ENCODE data around the gene TTLL7. TPM values are rescaled to one million over a fixed set of nuclear protein-coding genes. Genes with fewer than 3 reads are reported as not detected.

The TTLL7 gene
- polyA plus RNA-seq, 1 donor from 2014 or later: 88.1 TPM

DNA sequence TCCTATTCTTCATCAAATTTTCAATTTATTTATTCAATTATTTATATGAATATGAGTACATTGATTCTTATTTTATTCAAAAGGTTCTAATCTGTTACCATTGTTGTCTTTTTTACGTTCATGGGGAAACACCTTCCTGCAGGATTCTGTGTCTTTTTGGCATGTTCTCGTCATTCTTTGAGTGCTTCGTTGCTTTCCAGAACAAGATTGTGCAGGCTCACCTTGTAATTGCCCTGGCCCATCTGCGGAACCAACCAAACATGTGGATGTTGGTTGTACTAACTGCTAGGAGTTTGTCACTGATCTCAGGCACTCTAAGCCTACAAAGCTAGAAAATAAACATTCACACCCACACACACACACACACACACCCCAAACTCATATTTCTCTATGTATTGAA, 182.1 kb downstream of the TTLL7 start:
- Histone ChIP-seq H3K9me3 (ENCODE audit: low read length) (no peaks in the 10 kb centered on the region), H3K79me2 (replicated peaks; ENCODE audit: insufficient read depth, low read length) (no peaks in the 10 kb centered on the region), H2AFZ (ENCODE audit: low read depth, low read length) (no peak overlapping the region), H3F3A (ENCODE audit: insufficient read depth, low read length, poor library complexity, severe bottlenecking) (no peaks in the 10 kb centered on the region), H4K20me1 (ENCODE audit: insufficient read depth) (no peaks in the 10 kb centered on the region), H3K4me2 (ENCODE audit: low read length) (no peak overlapping the region), H3K9me2 (ENCODE audit: insufficient read depth, low read length) (no peaks in the 10 kb centered on the region), H3K27me3 (ENCODE audit: insufficient read depth, low read depth, low read length) (no peaks in the 10 kb centered on the region), H3K4me3 (ENCODE audit: low read length) (no peak overlapping the region), H3K9ac (ENCODE audit: low read length) (no peak overlapping the region), H3K36me3 (ENCODE audit: insufficient read depth, low read length) (no peaks in the 10 kb centered on the region), H3K27ac (ENCODE audit: low read length) (no peak overlapping the region)
- TF ChIP-seq MXI1 (conservative IDR thresholded peaks at IDR 0.05; ENCODE audit: poor library complexity, severe bottlenecking) (no peak), EZH2 (IDR thresholded peaks at IDR 0.05; ENCODE audit: borderline replicate concordance, insufficient read depth, low read length, poor library complexity, severe bottlenecking) (no peak), RAD21 (conservative IDR thresholded peaks at IDR 0.05) (no peak), SMC3 (conservative IDR thresholded peaks at IDR 0.05; ENCODE audit: poor library complexity) (no peak), POLR2AphosphoS5 (IDR thresholded peaks at IDR 0.05) (no peak), TAF1 (IDR thresholded peaks at IDR 0.05; ENCODE audit: low read depth) (no peak), EP300 (conservative IDR thresholded peaks at IDR 0.05; ENCODE audit: poor library complexity, severe bottlenecking) (no peak)
- TF ChIP-seq, protein P1, sequence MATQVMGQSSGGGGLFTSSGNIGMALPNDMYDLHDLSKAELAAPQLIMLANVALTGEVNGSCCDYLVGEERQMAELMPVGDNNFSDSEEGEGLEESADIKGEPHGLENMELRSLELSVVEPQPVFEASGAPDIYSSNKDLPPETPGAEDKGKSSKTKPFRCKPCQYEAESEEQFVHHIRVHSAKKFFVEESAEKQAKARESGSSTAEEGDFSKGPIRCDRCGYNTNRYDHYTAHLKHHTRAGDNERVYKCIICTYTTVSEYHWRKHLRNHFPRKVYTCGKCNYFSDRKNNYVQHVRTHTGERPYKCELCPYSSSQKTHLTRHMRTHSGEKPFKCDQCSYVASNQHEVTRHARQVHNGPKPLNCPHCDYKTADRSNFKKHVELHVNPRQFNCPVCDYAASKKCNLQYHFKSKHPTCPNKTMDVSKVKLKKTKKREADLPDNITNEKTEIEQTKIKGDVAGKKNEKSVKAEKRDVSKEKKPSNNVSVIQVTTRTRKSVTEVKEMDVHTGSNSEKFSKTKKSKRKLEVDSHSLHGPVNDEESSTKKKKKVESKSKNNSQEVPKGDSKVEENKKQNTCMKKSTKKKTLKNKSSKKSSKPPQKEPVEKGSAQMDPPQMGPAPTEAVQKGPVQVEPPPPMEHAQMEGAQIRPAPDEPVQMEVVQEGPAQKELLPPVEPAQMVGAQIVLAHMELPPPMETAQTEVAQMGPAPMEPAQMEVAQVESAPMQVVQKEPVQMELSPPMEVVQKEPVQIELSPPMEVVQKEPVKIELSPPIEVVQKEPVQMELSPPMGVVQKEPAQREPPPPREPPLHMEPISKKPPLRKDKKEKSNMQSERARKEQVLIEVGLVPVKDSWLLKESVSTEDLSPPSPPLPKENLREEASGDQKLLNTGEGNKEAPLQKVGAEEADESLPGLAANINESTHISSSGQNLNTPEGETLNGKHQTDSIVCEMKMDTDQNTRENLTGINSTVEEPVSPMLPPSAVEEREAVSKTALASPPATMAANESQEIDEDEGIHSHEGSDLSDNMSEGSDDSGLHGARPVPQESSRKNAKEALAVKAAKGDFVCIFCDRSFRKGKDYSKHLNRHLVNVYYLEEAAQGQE (IDR thresholded peaks at IDR 0.05; ENCODE audit: borderline replicate concordance): no peak
- TF ChIP-seq, protein P2, sequence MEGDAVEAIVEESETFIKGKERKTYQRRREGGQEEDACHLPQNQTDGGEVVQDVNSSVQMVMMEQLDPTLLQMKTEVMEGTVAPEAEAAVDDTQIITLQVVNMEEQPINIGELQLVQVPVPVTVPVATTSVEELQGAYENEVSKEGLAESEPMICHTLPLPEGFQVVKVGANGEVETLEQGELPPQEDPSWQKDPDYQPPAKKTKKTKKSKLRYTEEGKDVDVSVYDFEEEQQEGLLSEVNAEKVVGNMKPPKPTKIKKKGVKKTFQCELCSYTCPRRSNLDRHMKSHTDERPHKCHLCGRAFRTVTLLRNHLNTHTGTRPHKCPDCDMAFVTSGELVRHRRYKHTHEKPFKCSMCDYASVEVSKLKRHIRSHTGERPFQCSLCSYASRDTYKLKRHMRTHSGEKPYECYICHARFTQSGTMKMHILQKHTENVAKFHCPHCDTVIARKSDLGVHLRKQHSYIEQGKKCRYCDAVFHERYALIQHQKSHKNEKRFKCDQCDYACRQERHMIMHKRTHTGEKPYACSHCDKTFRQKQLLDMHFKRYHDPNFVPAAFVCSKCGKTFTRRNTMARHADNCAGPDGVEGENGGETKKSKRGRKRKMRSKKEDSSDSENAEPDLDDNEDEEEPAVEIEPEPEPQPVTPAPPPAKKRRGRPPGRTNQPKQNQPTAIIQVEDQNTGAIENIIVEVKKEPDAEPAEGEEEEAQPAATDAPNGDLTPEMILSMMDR (IDR thresholded peaks at IDR 0.05; ENCODE audit: poor library complexity, severe bottlenecking): no peak

DNA sequence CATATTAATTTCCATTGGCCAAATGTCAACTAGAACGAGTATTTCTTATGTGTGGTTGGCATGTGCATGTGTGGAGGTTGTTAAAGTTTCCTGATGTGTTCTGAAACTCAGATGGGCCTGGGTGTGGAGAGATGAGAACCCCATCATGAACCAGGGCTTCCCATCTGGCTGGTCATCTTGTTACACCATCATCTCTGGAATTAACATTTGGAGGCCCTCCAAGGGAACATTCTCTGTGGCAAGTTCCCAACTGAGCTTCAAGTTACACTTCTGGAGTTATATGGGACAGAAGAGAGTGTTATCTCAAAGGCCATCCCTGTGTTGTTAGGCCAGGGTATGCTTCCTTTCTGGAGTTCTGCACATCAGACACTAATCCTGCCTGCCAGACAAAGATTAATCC, 183.6 kb downstream of the TTLL7 start:
- Histone ChIP-seq H3F3A (ENCODE audit: insufficient read depth, low read length, poor library complexity, severe bottlenecking) (no peaks in the 10 kb centered on the region), H3K9me3 (ENCODE audit: low read length) (no peaks in the 10 kb centered on the region), H3K27me3 (ENCODE audit: insufficient read depth, low read depth, low read length) (no peaks in the 10 kb centered on the region)

More for the DNA sequence above, 183.6 kb downstream of the TTLL7 start:
- Histone ChIP-seq H3K79me2 (replicated peaks; ENCODE audit: insufficient read depth, low read length) (no peaks in the 10 kb centered on the region), H3K9me2 (ENCODE audit: insufficient read depth, low read length) (no peaks in the 10 kb centered on the region), H3K4me2 (ENCODE audit: low read length) (no peak overlapping the region), H3K9ac (ENCODE audit: low read length) (no peak overlapping the region), H2AFZ (ENCODE audit: low read depth, low read length) (no peak overlapping the region), H4K20me1 (ENCODE audit: insufficient read depth) (no peaks in the 10 kb centered on the region), H3K27ac (ENCODE audit: low read length) (no peak overlapping the region), H3K4me3 (ENCODE audit: low read length) (no peak overlapping the region), H3K36me3 (ENCODE audit: insufficient read depth, low read length) (no peaks in the 10 kb centered on the region)
- TF ChIP-seq SMC3 (conservative IDR thresholded peaks at IDR 0.05; ENCODE audit: poor library complexity) (no peak), POLR2AphosphoS5 (IDR thresholded peaks at IDR 0.05) (no peak)

Other genes starting within 250 kb of the TTLL7 start
- gene PRKACB, start 145.1 kb upstream of the TTLL7 start, polyA plus RNA-seq: 891 and 979 TPM in 2 replicates